GM23248 (cell line): ENCODE results near the gene COL17A1. TPM values are rescaled to one million over a fixed set of nuclear protein-coding genes. Genes with fewer than 3 reads are reported as not detected.

Source experiments
- DNase-seq: peaks from one replicate; pipeline ENCODE4 v3.0.0-alpha.2; 2015
- H2AFZ ChIP-seq: fragments of 200-600 bp; sonication (generic); 2 replicates; pipeline ENCODE4 v1.6.1; 2016; ENCODE audit warnings: antibody characterized with exemption
- H3F3A ChIP-seq: fragments of 200-600 bp; sonication (generic); 2 replicates; pipeline ENCODE4 v1.6.1; 2016; ENCODE audit warnings: mild to moderate bottlenecking, antibody characterized with exemption, mixed run types; ENCODE audit not compliant: insufficient read depth
- H3K27ac ChIP-seq: fragments of 200-600 bp; sonication (generic); 2 replicates; pipeline ENCODE4 v1.5.1; 2016; ENCODE audit warnings: mild to moderate bottlenecking
- H3K27me3 ChIP-seq: fragments of 200-600 bp; sonication (generic); replicated peaks from 2 replicates; pipeline ENCODE4 v1.6.1; 2016; ENCODE audit warnings: mild to moderate bottlenecking; ENCODE audit not compliant: insufficient read depth
- H3K36me3 ChIP-seq: fragments of 200-600 bp; sonication (generic); 2 replicates; pipeline ENCODE4 v1.6.1; 2016; ENCODE audit warnings: low read depth, mild to moderate bottlenecking
- H3K4me1 ChIP-seq: fragments of 200-600 bp; sonication (generic); 2 replicates; pipeline ENCODE4 v1.6.1; 2016; ENCODE audit warnings: mild to moderate bottlenecking; ENCODE audit not compliant: insufficient read depth
- H3K4me2 ChIP-seq: fragments of 200-600 bp; sonication (generic); one replicate; pipeline ENCODE4 v1.6.1; 2016; ENCODE audit warnings: mild to moderate bottlenecking; ENCODE audit not compliant: unreplicated experiment
- H3K4me3 ChIP-seq: fragments of 200-600 bp; sonication (generic); 2 replicates; pipeline ENCODE4 v1.5.1; 2016; ENCODE audit warnings: mild to moderate bottlenecking
- H3K79me2 ChIP-seq: fragments of 200-600 bp; sonication (generic); 2 replicates; pipeline ENCODE4 v1.6.1; 2016; ENCODE audit warnings: mild to moderate bottlenecking; ENCODE audit not compliant: insufficient read depth
- H3K9ac ChIP-seq: fragments of 200-600 bp; sonication (generic); 2 replicates; pipeline ENCODE4 v1.6.1; 2016; ENCODE audit warnings: mild to moderate bottlenecking
- H3K9me2 ChIP-seq: fragments of 200-600 bp; sonication (generic); 2 replicates; pipeline ENCODE4 v1.6.1; 2016; ENCODE audit warnings: mixed run types, mild to moderate bottlenecking, moderate library complexity; ENCODE audit not compliant: insufficient read depth
- H3K9me3 ChIP-seq: fragments of 200-600 bp; sonication (generic); one replicate; pipeline ENCODE4 v1.6.1; 2017; ENCODE audit warnings: low read depth
- H4K20me1 ChIP-seq: fragments of 200-600 bp; sonication (generic); 2 replicates; pipeline ENCODE4 v1.6.0; 2016; ENCODE audit not compliant: insufficient read depth
- EZH2 ChIP-seq: fragments of 200-600 bp; sonication (generic); IDR thresholded peaks from 2 replicates; pipeline ENCODE4 v1.6.1; 2018; ENCODE audit warnings: antibody characterized with exemption, mild to moderate bottlenecking; ENCODE audit not compliant: insufficient read depth, poor library complexity, severe bottlenecking
- EZH2phosphoT487 ChIP-seq: fragments of 200-600 bp; sonication (generic); IDR thresholded peaks from 2 replicates; pipeline ENCODE4 v1.6.1; 2018; ENCODE audit warnings: antibody characterized with exemption, moderate library complexity, mild to moderate bottlenecking, low read depth; ENCODE audit not compliant: insufficient read depth
- WGBS, 2 experiments: methylation state at CpG; one replicate each; pipeline ENCODE4 v1.1.6; 2015 to 2017; ENCODE audit warnings: low lambda C conversion rate in 2 of 2, low coverage in 1 of 2; ENCODE audit errors: missing lambda C conversion rate in 2 of 2; 5-methylcytosine and 5-hydroxymethylcytosine counted together
- in situ Hi-C: fragments of 300-500 bp; cut with MboI; formaldehyde crosslinking; loops from 2 replicates; pipeline ENCODE4 v1.15.0; 2020
- polyA plus RNA-seq: library from polyadenylated mRNA; unstranded; fragments of >200 nt; fragmentation: Nextera tagmentation; extraction: Ambion mirVana; gene quantifications from 2 replicates; pipeline ENCODE4 v1.2.1, GENCODE V29; 2016
- total RNA-seq: library from RNA; depleted of rRNA; stranded (reverse); fragments of >200 nt; shearing (Covaris generic); gene quantifications from 2 replicates; pipeline ENCODE4 v1.2.3, GENCODE V29; 2014

Gene COL17A1
- total and polyA plus RNA-seq, 2 experiments from 2014 or later = 0.51 TPM; not detected in 1

DNA sequence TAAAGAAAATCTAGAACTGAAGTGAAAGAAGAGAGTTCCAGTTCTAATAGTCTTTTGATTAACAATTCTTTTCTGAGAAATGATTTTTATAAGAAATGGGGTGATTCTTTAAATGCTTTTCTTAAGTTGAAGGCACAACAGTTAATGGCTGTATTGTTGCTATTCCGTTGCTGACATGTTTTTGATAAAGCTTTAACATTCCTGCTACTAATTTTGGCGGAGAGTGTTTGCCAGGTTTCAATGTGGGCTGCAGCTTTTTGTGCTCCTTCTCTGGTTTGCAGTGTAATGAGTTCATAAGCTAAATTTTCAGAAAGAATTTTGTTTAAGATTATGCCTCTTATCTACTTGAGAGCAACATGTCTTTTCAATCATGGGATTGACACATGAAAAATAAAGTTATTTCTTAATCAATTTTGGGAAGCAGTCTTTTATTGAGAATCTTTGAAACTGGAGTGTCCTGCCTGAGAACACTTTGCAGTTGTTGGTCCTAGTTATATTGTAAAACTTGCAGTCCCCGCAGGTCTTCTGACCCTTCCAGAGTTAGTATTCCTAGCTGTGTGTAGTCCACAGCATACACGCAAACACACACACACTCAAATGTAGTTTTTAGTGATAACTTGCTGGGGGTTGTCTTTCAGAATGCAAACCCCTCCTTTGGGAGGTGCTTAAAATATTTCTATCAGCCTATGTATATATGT lies 56.7 kb downstream of the COL17A1 start:
- 36 to 47% methylated on average over 4 of the region's 4 CpGs for WGBS, 2 experiments
- Histone ChIP-seq H3F3A (peaks cover 11% of the 10 kb centered on the region; the same call in 1 of the 2 replicates), H3K9ac (no peak overlapping the region), H3K27me3 (no peaks in the 10 kb centered on the region), H3K36me3 (peaks cover 14% of the 10 kb centered on the region), H3K9me3 (no peaks in the 10 kb centered on the region), H3K27ac (peak overlapping the region; percentile 19; the same call in 1 of the 2 replicates), H3K4me3 (no peak overlapping the region), H3K9me2 (no peaks in the 10 kb centered on the region), H2AFZ (no peak overlapping the region), H3K4me2 (no peak overlapping the region), H4K20me1 (no peaks in the 10 kb centered on the region), H3K4me1 (peaks cover 7% of the 10 kb centered on the region), H3K79me2 (no peaks in the 10 kb centered on the region)
- TF ChIP-seq EZH2 = no peak
- no peak for TF ChIP-seq EZH2phosphoT487
- in situ Hi-C loops = no loop called here
- no peak for DNase-seq

DNA sequence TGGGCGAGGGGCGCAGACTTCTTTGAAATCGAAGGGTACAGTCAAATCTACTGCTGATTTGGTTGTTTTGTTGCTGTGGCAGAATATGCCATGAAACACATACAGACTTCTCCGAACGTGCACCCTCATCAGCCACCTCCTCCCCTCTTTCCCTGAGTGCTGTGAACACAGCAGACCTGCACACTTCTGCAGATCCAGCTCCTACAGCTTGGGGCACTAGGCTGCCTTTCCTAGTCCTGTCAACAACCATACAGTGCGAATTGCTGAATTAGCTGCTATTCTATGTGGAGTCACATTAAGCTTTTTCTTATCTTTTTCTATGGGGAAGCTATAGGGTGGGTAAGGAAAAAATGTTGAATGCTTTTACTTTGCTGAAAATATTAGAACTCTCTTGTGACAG lies 57.5 kb downstream of the COL17A1 start:
- H3K9ac ChIP-seq = no peak overlapping the region
- peaks cover 20% of the 10 kb centered on the region for H3K36me3 ChIP-seq

DNA sequence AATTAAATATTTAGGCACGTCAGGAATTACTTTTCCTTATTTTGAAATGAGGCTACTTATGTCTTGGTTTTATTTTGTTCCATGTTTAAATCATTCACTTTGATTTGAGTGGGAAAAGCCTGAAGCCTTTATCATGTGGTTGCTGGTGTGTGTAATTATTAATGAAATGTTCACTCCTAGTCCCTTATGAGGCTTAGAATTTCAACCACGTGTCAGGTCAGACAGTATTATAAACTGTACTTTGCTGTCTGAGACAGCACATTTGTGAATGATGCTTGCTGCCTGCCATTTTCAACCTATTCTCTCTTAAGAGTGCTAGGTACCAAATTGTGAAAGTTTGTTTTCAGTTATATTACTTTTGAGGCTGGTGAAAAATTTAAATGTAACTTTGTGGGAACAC lies 58.9 kb downstream of the COL17A1 start:
- peaks cover 20% of the 10 kb centered on the region for H3K36me3 ChIP-seq
- WGBS, 2 experiments = 47 to 53% methylated on average over 2 of the region's 2 CpGs
- H3K4me2 ChIP-seq = no peak overlapping the region
- H3K9me3 ChIP-seq = no peaks in the 10 kb centered on the region
- H3K9me2 ChIP-seq = no peaks in the 10 kb centered on the region
- H3K4me3 ChIP-seq = no peak overlapping the region
- no peaks in the 10 kb centered on the region for H3K27me3 ChIP-seq
- H3K4me1 ChIP-seq = peaks cover 7% of the 10 kb centered on the region
- no peaks in the 10 kb centered on the region for H3K79me2 ChIP-seq
- peaks cover 11% of the 10 kb centered on the region; the same call in 1 of the 2 replicates for H3F3A ChIP-seq
- H2AFZ ChIP-seq = no peak overlapping the region
- no peaks in the 10 kb centered on the region for H4K20me1 ChIP-seq
- TF ChIP-seq EZH2 (no peak), EZH2phosphoT487 (no peak)
- in situ Hi-C loops = no loop called here
- no peak overlapping the region for H3K9ac ChIP-seq
- DNase-seq = no peak
- H3K27ac ChIP-seq = no peak overlapping the region

More for the DNA sequence above, 57.5 kb downstream of the COL17A1 start:
- H3K4me3 ChIP-seq = no peak overlapping the region
- peaks cover 7% of the 10 kb centered on the region for H3K4me1 ChIP-seq
- no peaks in the 10 kb centered on the region for H4K20me1 ChIP-seq
- H3K4me2 ChIP-seq = no peak overlapping the region
- no peaks in the 10 kb centered on the region for H3K79me2 ChIP-seq
- 90 to 95% methylated on average over 6 of the region's 6 CpGs for WGBS, 2 experiments
- no peaks in the 10 kb centered on the region for H3K9me3 ChIP-seq
- H3F3A ChIP-seq = peaks cover 11% of the 10 kb centered on the region; the same call in 1 of the 2 replicates
- no peak overlapping the region for H3K27ac ChIP-seq
- H3K9me2 ChIP-seq = no peaks in the 10 kb centered on the region
- H2AFZ ChIP-seq = no peak overlapping the region
- peak; percentile 46 for DNase-seq
- no peaks in the 10 kb centered on the region for H3K27me3 ChIP-seq
- in situ Hi-C loops = no loop called here
- TF ChIP-seq EZH2phosphoT487 (no peak), EZH2 (no peak)

DNA sequence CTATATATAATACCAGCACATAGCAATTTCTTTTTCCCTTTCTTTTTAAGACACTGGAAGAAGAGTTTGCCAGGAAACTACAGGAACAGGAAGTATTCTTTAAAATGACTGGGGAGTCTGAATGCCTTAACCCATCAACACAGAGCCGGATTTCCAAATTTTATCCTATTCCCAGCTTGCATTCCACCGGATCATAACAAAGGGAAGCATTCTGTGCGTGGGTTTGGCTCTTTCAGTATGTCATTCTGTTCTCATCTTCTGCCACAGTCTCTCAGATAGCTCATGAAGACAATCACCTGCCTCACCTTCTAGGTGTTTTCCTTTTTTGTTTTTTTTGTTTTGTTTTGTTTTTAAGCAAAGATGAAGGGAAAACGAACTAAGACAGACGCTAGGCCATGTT lies 60.2 kb downstream of the COL17A1 start:
- DNase-seq = no peak
- Histone ChIP-seq H2AFZ (no peak overlapping the region), H3K9ac (no peak overlapping the region), H3K27me3 (no peaks in the 10 kb centered on the region), H3K79me2 (no peaks in the 10 kb centered on the region), H3K4me1 (peaks cover 11% of the 10 kb centered on the region), H3K4me2 (no peak overlapping the region), H3K9me2 (no peaks in the 10 kb centered on the region), H3K4me3 (no peak overlapping the region), H3K9me3 (no peaks in the 10 kb centered on the region), H3K27ac (no peak overlapping the region), H4K20me1 (no peaks in the 10 kb centered on the region), H3F3A (peaks cover 11% of the 10 kb centered on the region; the same call in 1 of the 2 replicates), H3K36me3 (peaks cover 29% of the 10 kb centered on the region)
- 85 to 88% methylated on average over 5 of the region's 5 CpGs for WGBS, 2 experiments
- TF ChIP-seq EZH2phosphoT487 (no peak), EZH2 (no peak)
- in situ Hi-C loops = no loop called here

GRCh38 chr10:104022026-104022425 lies 63.7 kb downstream of the COL17A1 start:
- Histone ChIP-seq H3K27me3 (no peaks in the 10 kb centered on the region), H3K9me3 (no peaks in the 10 kb centered on the region), H2AFZ (no peak overlapping the region), H3K27ac (no peak overlapping the region), H3K9ac (no peak overlapping the region), H3K4me1 (peaks cover 11% of the 10 kb centered on the region), H3K4me2 (no peak overlapping the region), H3K36me3 (peaks cover 55% of the 10 kb centered on the region), H4K20me1 (no peaks in the 10 kb centered on the region), H3K79me2 (no peaks in the 10 kb centered on the region), H3F3A (no peaks in the 10 kb centered on the region), H3K4me3 (no peak overlapping the region), H3K9me2 (no peaks in the 10 kb centered on the region)
- 97 to 99% methylated on average over 5 of the region's 5 CpGs for WGBS, 2 experiments
- no peak for DNase-seq
- in situ Hi-C loops = no loop called here
- TF ChIP-seq EZH2 (no peak), EZH2phosphoT487 (no peak)
